Measurements from ENCODE around the gene B3GNT5.

GRCh38 chr3:183222631-183223235, 30.3 kb upstream of the B3GNT5 start:
- no peak for TF ChIP-seq CTCF (IDR thresholded peaks at IDR 0.05)
- TF ChIP-seq POLR2AphosphoS5 (IDR thresholded peaks at IDR 0.05) = no peak
- no peak for TF ChIP-seq EP300 (IDR thresholded peaks at IDR 0.05; ENCODE audit: low read depth)

Data from transverse colon (tissue), 4 donors.